Measurements from ENCODE around the gene SLC25A22.

The SLC25A22 gene

GRCh38 chr11:769887-770641, 28.0 kb downstream of the SLC25A22 start:
- Histone ChIP-seq H3K27ac (ENCODE audit: low read depth, low read length) (no peak overlapping the region), H2AFZ (ENCODE audit: low read depth, low read length, severe bottlenecking) (no peak overlapping the region), H3K9me2 (replicated peaks; ENCODE audit: insufficient read depth, low read length) (no peaks in the 10 kb centered on the region), H4K20me1 (ENCODE audit: low read depth, low read length) (no peaks in the 10 kb centered on the region), H3K79me2 (ENCODE audit: insufficient read depth, low read length) (peaks cover 26% of the 10 kb centered on the region), H3K36me3 (ENCODE audit: low read length) (no peaks in the 10 kb centered on the region), H3K4me2 (ENCODE audit: low read depth, low read length, poor library complexity, severe bottlenecking) (no peak overlapping the region), H3F3A (ENCODE audit: insufficient read depth) (peaks cover 2% of the 10 kb centered on the region; the same call in 1 of the 2 replicates), H3K9me3 (ENCODE audit: insufficient read depth, low read length) (no peaks in the 10 kb centered on the region), H3K4me3 (ENCODE audit: insufficient read depth, low read length, poor library complexity, severe bottlenecking) (no peak overlapping the region), H3K27me3 (ENCODE audit: low read length) (no peaks in the 10 kb centered on the region), H3K9ac (ENCODE audit: low read length) (no peak overlapping the region)
- TF ChIP-seq CTCF (IDR thresholded peaks at IDR 0.05; ENCODE audit: insufficient read depth, low read length, poor library complexity, severe bottlenecking) (no peak), EZH2phosphoT487 (conservative IDR thresholded peaks at IDR 0.05; ENCODE audit: low read length) (no peak)

- Histone ChIP-seq H2AFZ (ENCODE audit: low read depth, low read length, severe bottlenecking) (no peak overlapping the region), H3K9me2 (replicated peaks; ENCODE audit: insufficient read depth, low read length) (no peaks in the 10 kb centered on the region), H3K27me3 (ENCODE audit: low read length) (no peaks in the 10 kb centered on the region), H3K9me3 (ENCODE audit: insufficient read depth, low read length) (no peaks in the 10 kb centered on the region), H3K4me3 (ENCODE audit: insufficient read depth, low read length, poor library complexity, severe bottlenecking) (no peak overlapping the region), H3K36me3 (ENCODE audit: low read length) (no peaks in the 10 kb centered on the region), H4K20me1 (ENCODE audit: low read depth, low read length) (no peaks in the 10 kb centered on the region), H3K4me2 (ENCODE audit: low read depth, low read length, poor library complexity, severe bottlenecking) (no peak overlapping the region), H3F3A (ENCODE audit: insufficient read depth) (peaks cover 9% of the 10 kb centered on the region), H3K79me2 (ENCODE audit: insufficient read depth, low read length) (no peaks in the 10 kb centered on the region), H3K27ac (ENCODE audit: low read depth, low read length) (no peak overlapping the region), H3K9ac (ENCODE audit: low read length) (no peak overlapping the region)
- TF ChIP-seq CTCF (IDR thresholded peaks at IDR 0.05; ENCODE audit: insufficient read depth, low read length, poor library complexity, severe bottlenecking) (no peak), EZH2phosphoT487 (conservative IDR thresholded peaks at IDR 0.05; ENCODE audit: low read length) (no peak)
Measured at GRCh38 chr11:767238-767637, 30.8 kb downstream of the SLC25A22 start.

GRCh38 chr11:766936-767210, 31.2 kb downstream of the SLC25A22 start:
- no peak overlapping the region for H3K27ac ChIP-seq (ENCODE audit: low read depth, low read length)
- H3K9ac ChIP-seq (ENCODE audit: low read length), result no peak overlapping the region
- H3K36me3 ChIP-seq (ENCODE audit: low read length), result no peaks in the 10 kb centered on the region
- TF ChIP-seq EZH2phosphoT487 (conservative IDR thresholded peaks at IDR 0.05; ENCODE audit: low read length), result no peak
- no peak for TF ChIP-seq CTCF (IDR thresholded peaks at IDR 0.05; ENCODE audit: insufficient read depth, low read length, poor library complexity, severe bottlenecking)
- no peaks in the 10 kb centered on the region for H3K9me3 ChIP-seq (ENCODE audit: insufficient read depth, low read length)
- H3F3A ChIP-seq (ENCODE audit: insufficient read depth), result peaks cover 9% of the 10 kb centered on the region
- no peak overlapping the region for H2AFZ ChIP-seq (ENCODE audit: low read depth, low read length, severe bottlenecking)
- no peaks in the 10 kb centered on the region for H3K79me2 ChIP-seq (ENCODE audit: insufficient read depth, low read length)
- no peaks in the 10 kb centered on the region for H3K9me2 ChIP-seq (replicated peaks; ENCODE audit: insufficient read depth, low read length)
- H3K4me3 ChIP-seq (ENCODE audit: insufficient read depth, low read length, poor library complexity, severe bottlenecking), result no peak overlapping the region
- H3K27me3 ChIP-seq (ENCODE audit: low read length), result no peaks in the 10 kb centered on the region
- no peak overlapping the region for H3K4me2 ChIP-seq (ENCODE audit: low read depth, low read length, poor library complexity, severe bottlenecking)
- no peaks in the 10 kb centered on the region for H4K20me1 ChIP-seq (ENCODE audit: low read depth, low read length)
